Fibroblast of villous mesenchyme (primary cell): Measurements from ENCODE around the gene OIP5. TPM values are rescaled to one million over a fixed set of nuclear protein-coding genes. Genes with fewer than 3 reads are reported as not detected.

Experiments used
- DNase-seq: peaks from one replicate; pipeline ENCODE4 v3.0.0-alpha.2; 2010; ENCODE audit warnings: low read depth
- H3K4me3 ChIP-seq: 2 replicates; pipeline ENCODE4 v1.5.1; 2011; ENCODE audit warnings: low read depth, mild to moderate bottlenecking, low read length
- CTCF ChIP-seq: IDR thresholded peaks from 2 replicates; pipeline ENCODE4 v1.5.1; 2012; ENCODE audit warnings: low read depth, mild to moderate bottlenecking, low read length; ENCODE audit not compliant: insufficient read depth
- total RNA-seq: library from RNA; depleted of rRNA; stranded (reverse); fragments of >200 nt; gene quantifications from 2 replicates; pipeline ENCODE4 v1.2.3, GENCODE V29; 2012

OIP5 gene
- total RNA-seq, 1 donor: 8.6 TPM

GRCh38 chr15:41259546-41260189 lies 72.7 kb downstream of the OIP5 start:
- TF ChIP-seq CTCF: no peak
- no peak overlapping the region for H3K4me3 ChIP-seq
- no peak for DNase-seq

Other genes with a start within 250 kb of the OIP5 start
- 21.6 and 29.8 TPM in 2 replicates for gene INO80, start 216.3 kb downstream of the OIP5 start, total RNA-seq
- under 0.01 TPM in 1 of 2 replicates, not detected in the other for gene EXD1, start 101.8 kb downstream of the OIP5 start, total RNA-seq
- 87.9 and 111 TPM in 2 replicates for gene CHP1, start 101.3 kb downstream of the OIP5 start, total RNA-seq
- 28.3 and 59.2 TPM in 2 replicates for gene NUSAP1, start 290 bp upstream of the OIP5 start, total RNA-seq
- 27.4 and 28.5 TPM in 2 replicates for gene NDUFAF1, start 69.9 kb upstream of the OIP5 start, total RNA-seq
- gene RTF1, start 84.5 kb upstream of the OIP5 start, total RNA-seq: 30.0 and 37.1 TPM in 2 replicates
- gene ITPKA, start 161.3 kb upstream of the OIP5 start, total RNA-seq: 0.86 and 1.6 TPM in 2 replicates
- gene LTK, start 181.2 kb upstream of the OIP5 start, total RNA-seq: 0.86 and 1.6 TPM in 2 replicates
- 14.8 and 26.8 TPM in 2 replicates for gene RPAP1, start 211.7 kb upstream of the OIP5 start, total RNA-seq
- gene TYRO3, start 226.6 kb upstream of the OIP5 start, total RNA-seq: 13.8 and 14.5 TPM in 2 replicates